HG02852 (cell line): ENCODE results near the gene LAMA3.

Experiments used
- ATAC-seq: cut with Tn5 transposase; IDR thresholded peaks from one replicate; pipeline ENCODE4 v1.9.1; 2021; ENCODE audit warnings: mild to moderate bottlenecking, moderate library complexity; ENCODE audit not compliant: unreplicated experiment

The LAMA3 gene

DNA sequence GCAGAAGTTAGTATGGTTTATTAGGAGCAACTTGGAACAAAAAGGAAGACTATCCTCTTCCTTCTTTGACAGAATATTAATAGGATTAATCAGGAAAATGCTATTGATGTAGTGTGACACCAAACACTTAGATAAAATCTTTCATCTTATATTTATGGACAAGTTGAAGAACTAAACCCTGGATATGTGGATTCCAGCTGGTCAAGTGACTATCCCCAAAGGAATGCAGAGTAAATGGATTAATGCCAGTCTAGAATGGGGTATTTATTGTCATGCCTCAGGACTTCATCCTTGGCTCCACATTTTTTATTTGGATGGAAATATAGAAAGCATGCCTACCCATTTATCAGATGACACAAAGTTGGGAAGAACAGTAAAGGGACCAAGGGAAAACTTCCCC is 201.3 kb downstream of the LAMA3 start:
- no peak for ATAC-seq

DNA sequence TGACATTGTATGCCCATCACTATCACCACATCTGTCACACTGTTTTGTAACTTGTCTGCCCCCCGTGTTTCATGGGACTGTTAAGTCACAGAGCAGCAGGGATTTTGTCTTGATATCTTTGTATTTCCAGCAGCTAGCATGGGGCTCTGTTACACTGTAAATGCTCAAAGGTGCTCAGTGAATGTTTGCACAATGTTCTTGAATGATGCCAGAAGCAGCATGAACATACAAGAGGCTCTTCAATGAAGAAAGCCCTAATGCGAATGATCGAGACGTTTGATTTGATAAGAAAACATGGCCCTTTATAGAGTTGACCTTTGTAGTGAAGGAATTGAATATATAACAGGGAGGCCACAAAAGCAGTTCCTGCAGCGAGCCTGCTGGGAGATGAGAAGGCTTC is 204.4 kb downstream of the LAMA3 start:
- ATAC-seq = no peak

DNA sequence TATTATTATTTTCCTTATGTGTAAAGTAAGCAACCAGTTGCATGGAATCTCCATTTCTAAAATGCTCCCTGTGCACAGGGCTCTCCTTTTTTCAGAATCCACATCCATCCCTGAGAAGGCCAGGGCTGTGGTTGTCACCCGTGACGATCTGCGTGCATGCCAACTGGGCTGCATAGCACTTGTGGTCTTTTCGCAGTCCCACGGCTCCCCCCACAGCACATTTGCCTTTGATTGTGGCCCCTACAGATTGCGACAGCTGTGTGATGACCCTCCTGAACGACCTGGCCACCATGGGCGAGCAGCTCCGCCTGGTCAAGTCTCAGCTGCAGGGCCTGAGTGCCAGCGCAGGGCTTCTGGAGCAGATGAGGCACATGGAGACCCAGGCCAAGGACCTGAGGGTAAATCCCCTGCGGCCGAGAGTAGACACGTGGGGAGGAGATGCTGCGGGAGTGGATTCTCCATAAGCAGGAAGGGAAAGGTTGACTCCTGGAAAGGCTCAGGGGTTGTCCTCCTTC is 205.5 kb downstream of the LAMA3 start:
- ATAC-seq = no peak

- no peak for ATAC-seq
These were observed 208.0 kb downstream of the LAMA3 start for GRCh38 chr18:23897291-23897690.

DNA sequence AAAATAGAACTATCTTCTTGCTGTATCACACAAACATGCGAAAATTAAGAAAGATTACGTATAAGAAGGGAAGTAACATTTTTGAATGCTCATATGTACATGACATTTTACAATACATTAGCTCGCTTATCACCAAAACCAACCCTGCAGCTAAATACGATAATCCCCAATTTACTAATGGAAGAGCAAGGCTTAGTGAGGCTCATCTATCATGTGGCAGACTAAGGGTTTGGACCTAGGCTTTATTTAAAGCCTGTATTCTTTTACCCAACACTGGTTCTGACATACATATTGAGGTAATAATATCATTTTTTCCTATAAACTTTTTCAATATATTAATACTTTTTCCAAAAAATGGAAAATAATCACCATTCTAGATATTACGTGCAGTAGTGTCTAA is 208.5 kb downstream of the LAMA3 start:
- ATAC-seq = no peak

DNA sequence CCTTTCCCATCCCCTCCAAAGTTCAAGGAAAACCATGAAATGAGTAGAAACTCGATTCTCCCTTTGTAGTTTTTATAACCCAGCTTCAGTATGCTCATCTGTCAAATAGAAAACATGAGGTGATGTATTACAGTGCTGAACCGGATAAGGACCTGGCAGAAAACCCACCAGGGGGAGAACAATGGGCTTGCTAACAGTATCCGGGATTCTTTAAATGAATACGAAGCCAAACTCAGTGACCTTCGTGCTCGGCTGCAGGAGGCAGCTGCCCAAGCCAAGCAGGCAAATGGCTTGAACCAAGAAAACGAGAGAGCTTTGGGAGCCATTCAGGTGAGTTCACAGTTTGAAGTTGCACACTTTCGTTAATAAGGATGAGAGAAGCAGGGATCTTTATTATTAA is 211.7 kb downstream of the LAMA3 start:
- ATAC-seq = no peak

GRCh38 chr18:23902396-23902795 is 213.1 kb downstream of the LAMA3 start:
- no peak for ATAC-seq

GRCh38 chr18:23903971-23904370 is 214.7 kb downstream of the LAMA3 start:
- ATAC-seq = no peak

DNA sequence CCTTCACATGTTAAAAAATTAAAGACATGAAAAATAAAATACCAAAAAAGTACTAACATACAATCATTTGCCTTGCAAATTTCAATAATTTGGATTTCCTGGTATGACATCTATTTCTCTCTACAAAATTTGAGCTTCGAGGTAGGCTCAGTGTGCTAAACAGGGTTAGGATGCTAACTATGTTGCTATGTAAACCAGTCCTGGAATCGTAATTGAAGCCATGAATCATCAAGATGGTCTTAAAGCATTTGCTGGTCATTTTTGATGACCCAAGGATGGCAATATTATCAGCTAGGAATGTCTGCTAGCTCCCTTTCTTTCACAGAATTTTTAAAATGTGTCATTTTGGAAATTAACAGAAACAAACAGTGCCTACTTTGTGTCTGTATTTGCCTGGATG is 217.4 kb downstream of the LAMA3 start:
- ATAC-seq = no peak

GRCh38 chr18:23908827-23909226 is 219.6 kb downstream of the LAMA3 start:
- no peak for ATAC-seq

DNA sequence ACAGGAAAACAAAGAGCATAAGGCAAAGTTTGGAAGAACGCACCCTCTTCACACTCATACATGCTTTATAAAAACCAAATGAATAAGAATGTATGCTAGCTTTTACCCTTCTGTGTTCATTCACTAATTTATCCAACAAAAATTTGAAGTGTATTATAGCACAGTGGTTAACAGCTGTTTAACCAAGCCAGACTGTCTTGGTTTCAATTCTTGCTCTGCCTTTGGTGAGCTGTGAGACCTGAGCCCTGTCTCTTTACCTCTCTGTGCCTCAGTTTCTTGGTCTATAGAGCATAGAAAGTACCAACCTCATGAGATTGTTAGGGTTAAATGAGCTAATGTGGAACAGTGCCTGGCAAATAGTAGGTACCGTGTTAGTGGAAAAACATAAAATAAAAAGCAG is 220.8 kb downstream of the LAMA3 start:
- no peak for ATAC-seq

- no peak for ATAC-seq
These were observed 223.1 kb downstream of the LAMA3 start for GRCh38 chr18:23912356-23912755.

DNA sequence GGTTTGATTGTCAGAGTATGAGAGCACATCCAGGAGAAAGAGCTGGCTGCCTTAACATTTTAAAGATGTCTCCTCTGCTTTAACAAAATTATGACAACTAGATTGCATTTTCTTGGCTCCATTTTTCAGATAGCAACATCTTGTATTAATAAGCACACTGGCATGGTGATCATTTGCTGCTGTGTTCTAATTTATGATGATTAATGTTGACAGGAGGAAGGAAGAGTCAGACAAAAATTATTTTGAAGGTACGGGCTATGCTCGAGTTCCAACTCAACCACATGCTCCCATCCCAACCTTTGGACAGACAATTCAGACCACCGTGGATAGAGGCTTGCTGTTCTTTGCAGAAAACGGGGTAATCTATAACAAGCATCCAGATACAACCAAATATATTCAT is 227.1 kb downstream of the LAMA3 start:
- ATAC-seq = no peak

DNA sequence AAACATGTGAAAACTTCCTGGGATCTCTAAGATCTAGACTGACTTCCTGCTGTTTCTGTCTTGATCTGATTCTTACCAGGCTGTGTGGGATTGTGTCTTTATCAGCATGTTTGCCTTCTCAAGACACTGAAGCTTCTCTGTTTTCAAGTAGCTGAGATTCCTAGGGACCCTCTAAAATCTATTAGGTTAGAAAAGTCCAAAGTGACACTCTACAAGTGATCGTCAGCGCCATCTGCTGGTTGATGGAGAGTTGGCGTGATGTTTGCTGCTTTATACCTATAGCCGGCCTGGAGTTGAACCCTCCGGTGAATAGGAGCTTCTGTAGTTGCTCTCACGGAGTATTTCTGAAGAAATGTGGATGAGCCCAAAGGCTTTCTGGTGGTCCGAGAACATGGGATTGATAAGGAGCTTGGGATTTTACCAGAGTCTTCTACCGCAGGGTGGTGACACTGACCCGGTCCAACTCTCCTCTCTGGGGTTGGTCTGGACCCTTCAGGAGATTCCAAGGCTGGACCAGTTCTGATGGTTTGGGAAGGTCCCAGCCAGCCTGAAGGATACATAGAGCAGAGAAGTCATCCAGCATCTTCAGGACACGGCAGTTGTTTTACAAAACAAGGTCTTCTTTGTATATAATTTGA is 229.3 kb downstream of the LAMA3 start:
- ATAC-seq = no peak

DNA sequence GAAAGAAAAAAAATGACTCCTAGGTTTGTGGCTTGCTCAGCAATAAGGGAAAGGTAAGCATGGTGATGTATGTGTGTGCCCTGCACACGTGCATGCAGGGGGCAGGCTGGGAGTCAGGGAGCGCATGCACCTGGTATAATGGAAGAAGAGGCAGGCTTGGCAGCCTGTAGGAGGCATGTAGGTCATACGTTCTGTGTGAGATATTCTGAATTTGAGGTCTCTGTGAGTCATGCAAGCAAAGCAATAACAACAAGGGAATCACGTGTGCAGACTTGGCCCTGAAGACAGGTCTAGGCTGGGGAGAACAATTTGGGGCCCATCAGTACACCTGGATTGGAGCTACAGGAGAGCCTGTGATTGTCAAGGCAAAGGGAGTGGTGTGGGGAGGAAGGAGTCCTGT is 230.8 kb downstream of the LAMA3 start:
- ATAC-seq = no peak

DNA sequence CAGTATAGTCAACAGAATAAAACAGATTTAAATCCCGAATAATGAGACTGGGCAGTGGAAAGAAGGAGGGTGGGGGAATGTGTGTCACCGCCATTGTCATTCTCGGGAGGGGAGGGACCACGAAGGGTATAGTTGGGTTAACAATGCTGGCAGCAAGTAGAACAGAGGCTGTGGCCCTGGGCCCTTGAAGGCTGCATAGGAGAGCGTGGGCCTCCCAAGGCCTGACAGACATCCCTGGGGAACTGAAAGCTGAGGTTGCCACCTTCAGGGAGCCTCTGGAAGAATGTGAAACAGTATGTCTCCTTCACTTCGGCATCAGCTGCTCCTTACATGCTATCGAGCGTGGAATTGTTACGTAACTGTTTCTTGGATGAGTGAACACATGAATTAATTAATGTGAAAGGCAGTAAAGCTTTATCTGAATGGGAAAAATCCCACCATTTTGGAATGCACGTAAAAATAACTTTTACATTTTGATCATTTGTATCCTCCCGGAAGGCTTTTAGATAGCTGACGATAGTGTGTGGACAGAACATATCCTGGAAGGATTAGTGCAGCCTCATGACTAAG is 232.5 kb downstream of the LAMA3 start:
- ATAC-seq = no peak

GRCh38 chr18:23922939-23923338 is 233.7 kb downstream of the LAMA3 start:
- ATAC-seq = no peak

- no peak for ATAC-seq
These were observed 235.6 kb downstream of the LAMA3 start for GRCh38 chr18:23924813-23925212.

- ATAC-seq = no peak
These were observed 237.3 kb downstream of the LAMA3 start for GRCh38 chr18:23926571-23926970.

GRCh38 chr18:23927821-23928746 is 238.8 kb downstream of the LAMA3 start:
- no peak for ATAC-seq

GRCh38 chr18:23929362-23929930 is 240.2 kb downstream of the LAMA3 start:
- ATAC-seq = no peak
